SK-N-SH (cell line): Measurements from ENCODE around the gene PCED1A. TPM values are rescaled to one million over a fixed set of nuclear protein-coding genes. Genes with fewer than 3 reads are reported as not detected.

Source experiments
- CTCF ChIA-PET: fragments of 300-600, 350-600 bp; formaldehyde crosslinking; extraction: SDS; loops from one replicate; lab custom pipeline; 2021; lab: Yijun Ruan, JAX
- POLR2A ChIA-PET: fragments of 350-600 bp; sonication (Branson Sonifier 250); formaldehyde crosslinking; extraction: SDS; loops from one replicate; lab custom pipeline; 2020; ENCODE audit warnings: antibody characterized with exemption, inconsistent platforms; lab: Yijun Ruan, JAX
- DNase-seq: peaks from one replicate; pipeline ENCODE4 v3.0.0; 2012
- H2AFZ ChIP-seq: fragments of 200-600 bp; sonication (generic); 2 replicates; pipeline ENCODE4 v1.8.1; 2016; ENCODE audit warnings: antibody characterized with exemption, mild to moderate bottlenecking, low read depth
- H3F3A ChIP-seq: fragments of 200-600 bp; sonication (generic); replicated peaks from 2 replicates; pipeline ENCODE3; 2016; ENCODE audit warnings: antibody characterized with exemption, mild to moderate bottlenecking; ENCODE audit not compliant: insufficient read depth
- H3K27ac ChIP-seq, 2 experiments: fragments of 200-500 bp in 1 of 2; fragments of 200-600 bp in 1 of 2; sonication (Bioruptor generic) in 1 of 2; sonication (generic), shearing (Covaris generic) in 1 of 2; 2 replicates each; pipeline versions ENCODE4 v1.5.1 to v1.6.1; 2014 to 2016; ENCODE audit warnings: low read depth in 2 of 2, inconsistent platforms in 1 of 2, low read length in 1 of 2, mild to moderate bottlenecking in 1 of 2, mixed read lengths in 1 of 2
- H3K27me3 ChIP-seq: fragments of 200-600 bp; sonication (generic), shearing (Covaris generic); 2 replicates; pipeline ENCODE4 v1.6.1; 2016; ENCODE audit warnings: mixed run types; ENCODE audit not compliant: insufficient read depth
- H3K36me3 ChIP-seq, 2 experiments: fragments of 200-500 bp in 1 of 2; fragments of 200-600 bp in 1 of 2; sonication (Bioruptor generic) in 1 of 2; sonication (generic) in 1 of 2; replicated peaks in 1 of 2; 2 replicates each; pipeline versions ENCODE3 to v1.5.1; 2014 to 2016; ENCODE audit warnings: low read length in 1 of 2, mild to moderate bottlenecking in 1 of 2; ENCODE audit not compliant: insufficient read depth in 2 of 2, control insufficient read depth in 1 of 2
- H3K4me1 ChIP-seq, 2 experiments: fragments of 200-500 bp in 1 of 2; fragments of 200-600 bp in 1 of 2; sonication (Bioruptor generic) in 1 of 2; sonication (generic), shearing (Covaris generic) in 1 of 2; 2 replicates each; pipeline versions ENCODE4 v1.5.1 to v1.6.1; 2014 to 2016; ENCODE audit warnings: low read depth in 1 of 2, low read length in 1 of 2, mixed run types in 1 of 2; ENCODE audit not compliant: insufficient read depth in 2 of 2, control insufficient read depth in 1 of 2
- H3K4me2 ChIP-seq: fragments of 200-600 bp; sonication (generic), shearing (Covaris generic); 2 replicates; pipeline ENCODE4 v1.6.1; 2017; ENCODE audit warnings: mixed run types
- H3K4me3 ChIP-seq, 2 experiments: fragments of 200-500 bp in 1 of 2; fragments of 200-600 bp in 1 of 2; sonication (Bioruptor generic) in 1 of 2; sonication (generic), shearing (Covaris generic) in 1 of 2; 2 replicates each; pipeline versions ENCODE4 v1.5.1 to v1.8.1; 2014 to 2016; ENCODE audit warnings: low read depth in 2 of 2, inconsistent platforms in 1 of 2, low read length in 1 of 2, mild to moderate bottlenecking in 1 of 2, mixed read lengths in 1 of 2, moderate library complexity in 1 of 2
- H3K79me2 ChIP-seq: fragments of 200-600 bp; sonication (generic); 2 replicates; pipeline ENCODE4 v1.8.1; 2017; ENCODE audit warnings: mild to moderate bottlenecking; ENCODE audit not compliant: insufficient read depth
- H3K9ac ChIP-seq: fragments of 200-600 bp; sonication (generic); 2 replicates; pipeline ENCODE4 v1.6.1; 2017; ENCODE audit warnings: mixed run types
- H3K9me2 ChIP-seq: fragments of 200-600 bp; sonication (generic); 2 replicates; pipeline ENCODE4 v1.6.1; 2017; ENCODE audit warnings: mixed run types
- H3K9me3 ChIP-seq: fragments of 200-600 bp; sonication (generic); 2 replicates; pipeline ENCODE4 v1.6.1; 2017; ENCODE audit warnings: mixed run types, mild to moderate bottlenecking, moderate library complexity
- H4K20me1 ChIP-seq: fragments of 200-600 bp; sonication (generic); 2 replicates; pipeline ENCODE4 v1.6.1; 2017; ENCODE audit warnings: mild to moderate bottlenecking, mixed run types; ENCODE audit not compliant: insufficient read depth
- CHD2 ChIP-seq: fragments of 150-350 bp; IDR thresholded peaks from 2 replicates; pipeline ENCODE4 v1.6.1; 2018; ENCODE audit warnings: low read length; ENCODE audit not compliant: partially characterized antibody
- CTCF ChIP-seq: fragments of 200-600 bp; sonication (generic); IDR thresholded peaks from 2 replicates; pipeline ENCODE4 v1.6.1; 2017; ENCODE audit warnings: antibody characterized with exemption, mild to moderate bottlenecking, moderate library complexity
- ELF1 ChIP-seq: IDR thresholded peaks from 2 replicates; pipeline ENCODE4 v1.4.0; 2012
- EP300 ChIP-seq, 2 experiments: IDR thresholded peaks; 2 replicates each; pipeline versions ENCODE4 v1.4.0 to v1.6.1; 2012; ENCODE audit warnings: borderline replicate concordance in 1 of 2, low read depth in 1 of 2, low read length in 1 of 2
- FOXJ3 ChIP-seq: sonication (generic); formaldehyde crosslinking; IDR thresholded peaks from 2 replicates; pipeline ENCODE4 v1.5.1; 2020; ENCODE audit warnings: mild to moderate bottlenecking, missing genetic modification reagents
- GABPA ChIP-seq: IDR thresholded peaks from 2 replicates; pipeline ENCODE4 v1.4.0; 2012; ENCODE audit warnings: low read depth, mild to moderate bottlenecking
- GATA2 ChIP-seq: sonication (generic); formaldehyde crosslinking; IDR thresholded peaks from 2 replicates; pipeline ENCODE4 v1.5.0; 2020; ENCODE audit warnings: mild to moderate bottlenecking, missing genetic modification reagents
- SIN3A ChIP-seq: IDR thresholded peaks from 2 replicates; pipeline ENCODE4 v1.6.1; 2012; ENCODE audit warnings: low read depth, mild to moderate bottlenecking, low read length, moderate library complexity, borderline replicate concordance
- TCF12 ChIP-seq: IDR thresholded peaks from 2 replicates; pipeline ENCODE4 v1.4.0; 2012
- TEAD4 ChIP-seq: IDR thresholded peaks from 2 replicates; pipeline ENCODE4 v1.4.0; 2012; ENCODE audit warnings: mild to moderate bottlenecking, borderline replicate concordance; ENCODE audit not compliant: insufficient read depth
- USF1 ChIP-seq: IDR thresholded peaks from 2 replicates; pipeline ENCODE4 v1.4.0; 2012; ENCODE audit warnings: low read depth, borderline replicate concordance
- ZBTB33 ChIP-seq: IDR thresholded peaks from 2 replicates; pipeline ENCODE4 v1.4.0; 2012; ENCODE audit warnings: low read depth, borderline replicate concordance
- WGBS: methylation state at CpG from one replicate; pipeline ENCODE4 v1.1.6; 2017; ENCODE audit warnings: low lambda C conversion rate; 5-methylcytosine and 5-hydroxymethylcytosine counted together
- polyA plus RNA-seq, 3 experiments: library from polyadenylated mRNA; depleted of rRNA; stranded (reverse); fragments of >200 nt; gene quantifications; 2 replicates each; pipeline ENCODE4 v1.2.3, GENCODE V29; 2012

Gene PCED1A
- polyA plus RNA-seq, 1 of the 3 experiments (the other 2 are of a cell fraction): 65.2 TPM

- TF ChIP-seq ELF1: peak; percentile 98
- no peak for TF ChIP-seq TEAD4
- TF ChIP-seq FOXJ3 (CRISPR knock-in tag): no peak
- no peak; a peak in 1 of 4 replicates for TF ChIP-seq EP300 (IDR thresholded peaks at IDR 0.05; ENCODE audit: borderline replicate concordance in 1 of 2, low read depth in 1 of 2, low read length in 1 of 2)
- peak; percentile 30 for TF ChIP-seq CHD2
- TF ChIP-seq GABPA: peak; percentile 91
- no peak for TF ChIP-seq ZBTB33
Measured at GRCh38 chr20:2840138-2840966, at the start of gene PCED1A, which contains the start of gene VPS16 (continued).

- peaks cover 0 to 4% of the 10 kb centered on the region in 2 experiments for H3K36me3 ChIP-seq
- no peak overlapping the region for H2AFZ ChIP-seq
- ChIA-PET POLR2A (no interaction called here), CTCF (no interaction called here)
- H3K27me3 ChIP-seq: no peaks in the 10 kb centered on the region
- H3K4me2 ChIP-seq: no peak overlapping the region
- no peak for DNase-seq
- H3K4me3 ChIP-seq: no peak overlapping the region
- H3K27ac ChIP-seq: no peak overlapping the region
- peaks cover 87% of the 10 kb centered on the region for H3K79me2 ChIP-seq
- TF ChIP-seq CTCF: no peak
- no peak for TF ChIP-seq SIN3A
- TF ChIP-seq GATA2 (CRISPR knock-in tag): no peak
- TF ChIP-seq TCF12: no peak
- TF ChIP-seq USF1: no peak
- peaks cover 13% of the 10 kb centered on the region for H3F3A ChIP-seq
- H3K9me2 ChIP-seq: no peaks in the 10 kb centered on the region
- 99% methylated on average over 3 of the region's 3 CpGs for WGBS
- peaks cover 44% of the 10 kb centered on the region for H4K20me1 ChIP-seq
- no peak overlapping the region for H3K9ac ChIP-seq
- peaks cover 0 to 3% of the 10 kb centered on the region in 2 experiments; a peak in 1 of 4 replicates for H3K4me1 ChIP-seq
- no peaks in the 10 kb centered on the region for H3K9me3 ChIP-seq
Measured at GRCh38 chr20:2889797-2890196, 49.3 kb upstream of the PCED1A start.
